GM15510 (cell line): ENCODE data around the gene PRSS35.

ENCODE experiments used
- POLR2A ChIP-seq: IDR thresholded peaks from 3 replicates; pipeline ENCODE4 v1.6.1; 2011; ENCODE audit warnings: borderline replicate concordance; ENCODE audit not compliant: insufficient read length; ENCODE audit errors: extremely low read depth

Gene PRSS35

DNA sequence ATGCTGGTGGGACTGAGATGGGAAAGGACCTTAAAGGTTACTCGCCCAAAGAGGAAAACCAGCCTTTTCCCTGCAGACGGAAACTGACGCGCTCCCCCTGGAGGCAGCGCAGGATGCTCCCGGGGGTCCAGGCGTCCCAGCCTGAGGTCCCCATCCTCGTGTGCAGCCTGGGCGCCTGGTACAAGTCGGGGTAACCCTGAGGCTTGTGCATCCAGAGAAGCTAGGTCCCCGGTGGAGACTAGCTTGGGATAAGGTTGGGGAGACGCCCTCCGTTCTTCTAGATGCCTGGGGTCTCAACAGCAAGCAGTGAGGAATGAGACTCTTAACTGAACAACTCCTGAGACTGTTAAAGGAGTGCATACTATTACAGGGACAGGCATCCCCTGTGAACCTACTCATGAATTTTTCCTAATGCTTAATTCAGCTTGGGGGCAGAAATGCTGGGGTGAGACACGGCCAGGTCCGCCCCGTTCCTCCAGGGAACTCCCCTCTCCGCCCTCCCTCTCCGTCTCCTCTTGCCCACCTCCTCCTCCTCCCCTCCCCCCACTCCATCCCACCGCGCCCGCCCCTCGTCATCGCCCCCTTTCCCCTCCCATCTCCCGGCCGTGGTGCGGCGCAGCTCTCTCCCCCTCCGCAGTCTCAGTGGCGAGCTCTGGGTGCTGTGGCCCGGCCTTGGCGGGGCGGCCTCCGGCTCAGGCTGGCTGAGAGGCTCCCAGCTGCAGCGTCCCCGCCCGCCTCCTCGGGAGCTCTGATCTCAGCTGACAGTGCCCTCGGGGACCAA, at the start of gene PRSS35:
Gene PRSS35 (plus strand): TSS at position 634 of the 781 bp plus-strand sequence. CDS start 10,908 bp downstream, outside the sequence.
- no peak for TF ChIP-seq POLR2A

- no peak for TF ChIP-seq POLR2A
Measured at GRCh38 chr6:83463886-83464285, 48.4 kb upstream of the PRSS35 start.

GRCh38 chr6:83464381-83465140, 47.8 kb upstream of the PRSS35 start:
- no peak for TF ChIP-seq POLR2A

- TF ChIP-seq POLR2A = no peak
Measured at GRCh38 chr6:83466328-83466727, 46.0 kb upstream of the PRSS35 start.

DNA sequence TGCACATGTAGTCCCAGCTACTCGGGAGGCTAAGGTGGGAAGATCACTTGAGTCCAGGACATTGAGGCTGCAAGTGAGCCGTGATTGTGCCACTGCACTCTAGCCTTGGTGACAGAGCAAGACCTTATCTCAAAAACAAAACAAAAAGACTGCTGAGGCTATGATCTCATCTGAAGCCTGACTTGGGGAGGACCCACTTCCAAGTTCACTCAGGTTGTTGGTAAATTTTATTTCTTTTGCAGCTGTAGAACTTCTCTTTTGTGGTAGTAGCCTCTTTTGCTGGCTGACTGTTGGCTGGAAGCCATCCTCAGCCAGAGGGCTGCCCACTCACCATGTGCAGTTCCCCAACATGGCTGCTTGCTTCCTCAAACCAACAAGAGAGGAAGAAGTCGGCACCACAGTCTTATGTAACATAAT, 44.7 kb upstream of the PRSS35 start:
- TF ChIP-seq POLR2A = no peak

DNA sequence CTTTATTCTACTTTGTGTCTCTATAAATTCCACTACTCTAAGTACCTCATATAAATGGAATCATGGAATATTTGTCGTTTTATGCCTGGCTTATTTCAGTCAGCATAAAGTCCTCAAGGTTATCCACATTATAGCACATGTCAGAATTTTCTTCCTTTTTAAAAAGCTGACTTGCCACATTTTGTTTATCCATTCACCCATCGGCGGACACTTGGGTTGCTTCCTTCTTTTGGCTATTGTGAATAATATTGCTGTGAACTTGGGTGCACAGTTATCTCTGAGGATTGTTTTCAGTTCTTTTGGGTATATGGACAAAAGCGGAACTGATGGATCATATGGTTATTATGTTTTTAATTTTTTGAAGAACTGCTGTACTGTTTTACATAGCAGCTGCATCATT, 42.3 kb upstream of the PRSS35 start:
- TF ChIP-seq POLR2A = no peak

DNA sequence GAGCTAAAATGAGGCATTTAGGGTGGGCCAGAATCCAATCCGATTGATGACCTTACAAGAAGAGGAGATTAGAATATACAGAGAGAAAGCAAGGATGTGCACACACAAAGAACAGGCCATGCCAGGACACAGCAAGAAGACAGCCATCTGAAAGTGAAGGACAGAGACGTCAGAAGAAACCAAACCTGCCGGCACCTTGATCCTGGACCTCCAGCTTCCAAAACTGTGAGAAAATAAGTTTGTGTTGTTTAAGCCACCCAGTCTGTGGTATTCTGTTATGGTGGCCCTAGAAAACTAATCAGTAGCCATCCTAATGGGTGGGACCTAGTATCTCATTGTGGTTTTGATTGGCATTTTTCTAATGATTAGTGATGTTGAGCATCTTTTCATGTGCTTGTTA, 41.7 kb upstream of the PRSS35 start:
- TF ChIP-seq POLR2A = no peak

- TF ChIP-seq POLR2A = no peak
Measured at GRCh38 chr6:83472767-83473166, 39.6 kb upstream of the PRSS35 start.

GRCh38 chr6:83474309-83474708, 38.0 kb upstream of the PRSS35 start:
- no peak for TF ChIP-seq POLR2A

DNA sequence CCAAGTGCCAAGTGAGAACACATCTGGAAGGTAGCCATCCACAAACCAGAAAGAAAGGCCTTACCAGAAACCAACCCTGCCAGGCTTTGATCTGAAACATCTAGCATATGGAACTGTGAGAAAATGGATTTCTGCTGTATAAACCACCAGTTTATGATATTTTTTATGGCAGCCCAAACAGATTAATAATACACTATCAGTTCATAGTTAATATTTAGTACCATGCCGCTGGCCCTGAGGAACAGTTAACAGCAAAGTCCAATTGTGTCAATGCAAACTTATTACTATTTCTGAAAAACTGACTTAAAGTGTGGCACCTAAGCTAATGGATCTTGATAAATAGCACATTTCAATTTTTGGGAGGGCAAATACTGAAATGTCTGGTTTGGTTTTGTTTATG, 35.4 kb upstream of the PRSS35 start:
- TF ChIP-seq POLR2A = no peak

GRCh38 chr6:83479389-83479788, 32.9 kb upstream of the PRSS35 start:
- TF ChIP-seq POLR2A = no peak

DNA sequence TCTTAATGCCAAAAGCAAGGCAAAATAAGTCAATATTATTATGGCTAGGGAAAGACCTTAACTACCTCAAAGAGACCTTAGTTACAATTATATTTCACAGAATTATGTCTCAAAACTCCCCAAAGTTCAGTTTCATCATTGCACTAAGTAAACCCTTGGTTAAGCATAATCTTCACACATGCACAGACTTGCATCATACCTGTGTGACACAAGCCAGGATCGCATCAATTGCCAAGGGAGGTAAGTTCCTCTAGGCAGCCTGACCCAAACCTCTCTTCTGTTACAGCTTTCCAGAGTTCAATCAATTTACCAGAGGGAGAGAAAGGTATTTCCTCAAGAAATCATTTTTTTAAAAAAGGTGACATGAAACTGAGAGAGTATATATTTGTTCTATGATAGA, 31.9 kb upstream of the PRSS35 start:
- no peak for TF ChIP-seq POLR2A

GRCh38 chr6:83488448-83488847, 23.9 kb upstream of the PRSS35 start:
- TF ChIP-seq POLR2A = no peak

- no peak for TF ChIP-seq POLR2A
Measured at GRCh38 chr6:83488861-83489260, 23.5 kb upstream of the PRSS35 start.

GRCh38 chr6:83490217-83490807, 22.0 kb upstream of the PRSS35 start:
- TF ChIP-seq POLR2A = no peak
